ENCODE measurements around the gene SDCCAG8. TPM values are rescaled to one million over a fixed set of nuclear protein-coding genes. Genes with fewer than 3 reads are reported as not detected.

SDCCAG8 gene
- polyA plus RNA-seq, 1 donor = 35.0 TPM

DNA sequence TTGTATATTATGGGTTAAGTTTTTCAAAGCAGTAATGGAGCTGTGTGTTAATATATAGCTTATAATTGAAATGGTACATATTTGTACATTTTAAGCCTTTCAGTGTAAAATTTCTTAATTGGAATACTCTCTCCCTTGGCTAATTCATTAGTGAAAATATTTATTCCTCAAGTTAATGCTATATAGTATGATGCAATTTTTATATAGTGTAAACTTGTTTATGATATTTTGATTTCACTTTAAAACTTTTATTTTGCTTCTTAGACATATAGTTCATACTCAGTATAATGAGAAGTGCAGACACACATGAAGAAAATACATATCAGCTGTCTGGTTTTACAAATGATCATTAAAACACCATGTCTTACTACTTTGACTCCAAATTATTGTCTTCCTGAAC is 140.6 kb downstream of the SDCCAG8 start:
- Histone ChIP-seq H3K9me3 (ENCODE audit: control insufficient read depth, low read depth, low read length) (no peaks in the 10 kb centered on the region), H3K36me3 (ENCODE audit: control insufficient read depth, insufficient read depth, low read length) (no peaks in the 10 kb centered on the region), H3K27ac (ENCODE audit: low read length) (no peak overlapping the region), H3K4me3 (ENCODE audit: low read length) (no peak overlapping the region), H3K4me1 (ENCODE audit: control insufficient read depth, insufficient read depth, low read length) (no peaks in the 10 kb centered on the region), H3K27me3 (ENCODE audit: control insufficient read depth, insufficient read depth, low read length) (no peaks in the 10 kb centered on the region)
- DNase-seq = no peak

GRCh38 chr1:243396876-243397275 is 141.0 kb downstream of the SDCCAG8 start:
- H3K27ac ChIP-seq (ENCODE audit: low read length) = no peak overlapping the region
- no peak overlapping the region for H3K4me3 ChIP-seq (ENCODE audit: low read length)
- H3K27me3 ChIP-seq (ENCODE audit: control insufficient read depth, insufficient read depth, low read length) = no peaks in the 10 kb centered on the region
- no peak for DNase-seq
- H3K4me1 ChIP-seq (ENCODE audit: control insufficient read depth, insufficient read depth, low read length) = no peaks in the 10 kb centered on the region
- no peaks in the 10 kb centered on the region for H3K9me3 ChIP-seq (ENCODE audit: control insufficient read depth, low read depth, low read length)
- WGBS (ENCODE audit: insufficient coverage, low lambda C conversion rate) = 100% methylated on average over 2 of the region's 5 CpGs
- H3K36me3 ChIP-seq (ENCODE audit: control insufficient read depth, insufficient read depth, low read length) = no peaks in the 10 kb centered on the region

- DNase-seq = no peak
- H3K4me3 ChIP-seq (ENCODE audit: low read length) = no peak overlapping the region
- no peaks in the 10 kb centered on the region for H3K4me1 ChIP-seq (ENCODE audit: control insufficient read depth, insufficient read depth, low read length)
- H3K27me3 ChIP-seq (ENCODE audit: control insufficient read depth, insufficient read depth, low read length) = no peaks in the 10 kb centered on the region
- H3K9me3 ChIP-seq (ENCODE audit: control insufficient read depth, low read depth, low read length) = no peaks in the 10 kb centered on the region
- H3K27ac ChIP-seq (ENCODE audit: low read length) = no peak overlapping the region
- no peaks in the 10 kb centered on the region for H3K36me3 ChIP-seq (ENCODE audit: control insufficient read depth, insufficient read depth, low read length)
- 51% methylated on average over 5 of the region's 7 CpGs for WGBS (ENCODE audit: insufficient coverage, low lambda C conversion rate)
Observed at GRCh38 chr1:243397613-243398321, 141.9 kb downstream of the SDCCAG8 start.

- DNase-seq = no peak
- no peaks in the 10 kb centered on the region for H3K36me3 ChIP-seq (ENCODE audit: control insufficient read depth, insufficient read depth, low read length)
- H3K9me3 ChIP-seq (ENCODE audit: control insufficient read depth, low read depth, low read length) = no peaks in the 10 kb centered on the region
- H3K4me3 ChIP-seq (ENCODE audit: low read length) = no peak overlapping the region
- no peak overlapping the region for H3K27ac ChIP-seq (ENCODE audit: low read length)
- H3K27me3 ChIP-seq (ENCODE audit: control insufficient read depth, insufficient read depth, low read length) = no peaks in the 10 kb centered on the region
- 100% methylated on average over 1 of the region's 15 CpGs for WGBS (ENCODE audit: insufficient coverage, low lambda C conversion rate)
- no peaks in the 10 kb centered on the region for H3K4me1 ChIP-seq (ENCODE audit: control insufficient read depth, insufficient read depth, low read length)
Observed at GRCh38 chr1:243399561-243400155, 143.8 kb downstream of the SDCCAG8 start.

DNA sequence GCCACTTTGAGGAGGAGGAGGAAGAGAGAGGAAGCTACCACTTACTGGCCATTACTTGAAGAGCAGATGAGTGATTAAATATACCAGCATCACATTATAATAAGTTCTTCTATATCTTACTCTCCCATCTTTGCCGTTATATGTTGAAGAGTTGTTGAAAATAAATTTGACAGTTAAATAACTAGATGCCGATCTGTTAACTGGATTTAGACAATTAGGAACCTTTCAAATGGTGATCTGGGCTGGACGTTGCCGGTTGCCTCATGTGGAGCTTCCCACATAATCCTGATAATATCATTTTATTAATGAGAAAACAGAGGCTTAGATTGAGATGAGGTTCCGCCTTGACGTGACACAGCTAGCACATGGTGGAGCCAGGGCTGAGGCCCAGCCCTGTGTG is 147.0 kb downstream of the SDCCAG8 start:
- DNase-seq = no peak
- H3K36me3 ChIP-seq (ENCODE audit: control insufficient read depth, insufficient read depth, low read length) = peaks cover 2% of the 10 kb centered on the region
- no peaks in the 10 kb centered on the region for H3K27me3 ChIP-seq (ENCODE audit: control insufficient read depth, insufficient read depth, low read length)
- H3K4me3 ChIP-seq (ENCODE audit: low read length) = no peak overlapping the region
- no peaks in the 10 kb centered on the region for H3K4me1 ChIP-seq (ENCODE audit: control insufficient read depth, insufficient read depth, low read length)
- H3K27ac ChIP-seq (ENCODE audit: low read length) = no peak overlapping the region
- H3K9me3 ChIP-seq (ENCODE audit: control insufficient read depth, low read depth, low read length) = no peaks in the 10 kb centered on the region
- WGBS (ENCODE audit: insufficient coverage, low lambda C conversion rate) = 82% methylated on average over 2 of the region's 6 CpGs

DNA sequence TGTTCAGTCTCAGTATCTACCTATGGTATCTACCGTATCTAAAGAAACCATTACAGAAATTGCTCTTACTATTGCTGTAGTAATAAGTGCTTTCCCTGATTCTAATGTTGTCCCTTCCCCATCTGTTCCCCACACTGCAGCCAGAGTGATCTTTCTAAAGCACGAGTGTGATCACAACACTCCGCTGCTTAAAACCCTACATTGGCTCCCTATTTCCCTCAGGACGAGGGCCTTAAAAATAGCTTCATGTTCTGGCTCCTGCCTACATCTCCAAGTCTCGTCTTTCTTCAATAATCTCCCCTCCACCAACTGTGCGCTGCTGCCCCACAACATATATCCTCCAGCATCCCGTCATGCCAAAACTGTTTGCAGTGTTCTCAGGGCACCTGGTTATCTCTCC is 150.6 kb downstream of the SDCCAG8 start:
- Histone ChIP-seq H3K27me3 (ENCODE audit: control insufficient read depth, insufficient read depth, low read length) (no peaks in the 10 kb centered on the region), H3K27ac (ENCODE audit: low read length) (no peak overlapping the region), H3K9me3 (ENCODE audit: control insufficient read depth, low read depth, low read length) (no peaks in the 10 kb centered on the region), H3K36me3 (ENCODE audit: control insufficient read depth, insufficient read depth, low read length) (peaks cover 2% of the 10 kb centered on the region), H3K4me3 (ENCODE audit: low read length) (no peak overlapping the region), H3K4me1 (ENCODE audit: control insufficient read depth, insufficient read depth, low read length) (no peaks in the 10 kb centered on the region)
- 86% methylated on average over 5 of the region's 7 CpGs for WGBS (ENCODE audit: insufficient coverage, low lambda C conversion rate)
- DNase-seq = no peak

DNA sequence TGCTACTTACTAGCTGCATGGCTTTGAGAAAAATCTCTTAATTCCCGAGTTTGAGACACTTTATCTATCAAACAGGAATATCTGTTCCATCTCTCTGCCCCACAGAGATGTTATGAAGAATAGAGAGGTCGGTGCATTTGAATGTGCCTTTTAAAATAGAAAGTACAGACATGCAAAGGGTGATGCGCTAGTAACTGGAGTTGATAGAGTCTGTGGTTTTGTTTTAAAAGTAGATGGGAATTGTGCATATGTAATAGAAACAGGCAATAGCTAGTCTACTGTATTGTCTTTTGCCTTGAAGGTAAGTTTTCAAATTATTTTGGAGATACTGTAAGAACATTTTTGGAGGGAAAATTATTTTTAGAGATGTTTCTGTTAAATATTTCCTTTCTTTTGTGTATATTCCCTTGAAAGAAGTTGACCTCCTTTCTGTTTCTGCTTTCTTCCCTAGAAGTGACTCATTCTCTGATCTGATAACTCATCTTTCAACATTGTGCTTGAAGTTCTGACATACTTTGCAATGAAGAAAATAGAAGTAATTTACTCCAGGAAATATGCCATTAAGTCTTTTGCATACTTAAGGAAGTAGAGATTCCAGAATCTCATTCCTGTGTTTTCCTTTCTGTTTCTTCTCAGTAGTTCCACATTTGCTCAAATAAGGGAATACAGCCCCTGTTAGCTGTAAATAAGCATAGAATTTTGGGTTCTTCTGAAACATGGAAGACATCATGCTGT is 151.6 kb downstream of the SDCCAG8 start:
- WGBS (ENCODE audit: insufficient coverage, low lambda C conversion rate) = 63% methylated on average over 2 of the region's 3 CpGs
- H3K27ac ChIP-seq (ENCODE audit: low read length) = no peak overlapping the region

GRCh38 chr1:243408479-243408878 is 152.6 kb downstream of the SDCCAG8 start:
- Histone ChIP-seq H3K4me1 (ENCODE audit: control insufficient read depth, insufficient read depth, low read length) (no peaks in the 10 kb centered on the region), H3K9me3 (ENCODE audit: control insufficient read depth, low read depth, low read length) (no peaks in the 10 kb centered on the region), H3K36me3 (ENCODE audit: control insufficient read depth, insufficient read depth, low read length) (peaks cover 2% of the 10 kb centered on the region), H3K27ac (ENCODE audit: low read length) (no peak overlapping the region), H3K27me3 (ENCODE audit: control insufficient read depth, insufficient read depth, low read length) (no peaks in the 10 kb centered on the region), H3K4me3 (ENCODE audit: low read length) (no peak overlapping the region)
- DNase-seq = peak in 1 of 2 donors; percentile 13

More for the DNA sequence above, 151.6 kb downstream of the SDCCAG8 start:
- Histone ChIP-seq H3K4me3 (ENCODE audit: low read length) (no peak overlapping the region), H3K27me3 (ENCODE audit: control insufficient read depth, insufficient read depth, low read length) (no peaks in the 10 kb centered on the region), H3K9me3 (ENCODE audit: control insufficient read depth, low read depth, low read length) (no peaks in the 10 kb centered on the region), H3K36me3 (ENCODE audit: control insufficient read depth, insufficient read depth, low read length) (peaks cover 2% of the 10 kb centered on the region), H3K4me1 (ENCODE audit: control insufficient read depth, insufficient read depth, low read length) (no peaks in the 10 kb centered on the region)
- no peak for DNase-seq

- Histone ChIP-seq H3K4me1 (ENCODE audit: control insufficient read depth, insufficient read depth, low read length) (no peaks in the 10 kb centered on the region), H3K36me3 (ENCODE audit: control insufficient read depth, insufficient read depth, low read length) (peaks cover 2% of the 10 kb centered on the region), H3K4me3 (ENCODE audit: low read length) (no peak overlapping the region), H3K27ac (ENCODE audit: low read length) (no peak overlapping the region), H3K27me3 (ENCODE audit: control insufficient read depth, insufficient read depth, low read length) (no peaks in the 10 kb centered on the region), H3K9me3 (ENCODE audit: control insufficient read depth, low read depth, low read length) (no peaks in the 10 kb centered on the region)
- WGBS (ENCODE audit: insufficient coverage, low lambda C conversion rate) = no CpG with 5 or more reads among the region's 2 CpGs
- DNase-seq = no peak
Observed at GRCh38 chr1:243409284-243409683, 153.4 kb downstream of the SDCCAG8 start.

DNA sequence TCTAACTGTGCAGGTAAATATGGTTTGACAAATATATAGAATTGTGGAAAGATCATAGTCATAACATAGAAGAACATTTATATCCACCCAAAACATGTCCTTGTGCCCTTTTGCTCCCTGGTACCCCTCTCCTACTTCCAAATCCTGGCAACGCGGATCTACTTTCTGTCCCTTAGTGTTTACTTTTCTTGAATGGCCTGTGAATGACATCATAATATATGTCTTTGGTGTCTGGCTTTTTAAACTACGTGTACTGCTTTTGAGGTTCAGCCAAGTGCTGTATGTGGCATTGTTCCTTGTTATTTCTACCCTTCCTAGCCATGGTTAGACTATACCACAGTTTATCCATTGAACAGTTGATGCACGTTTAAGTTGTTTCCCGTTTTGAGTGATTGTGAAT is 155.6 kb downstream of the SDCCAG8 start:
- Histone ChIP-seq H3K27me3 (ENCODE audit: control insufficient read depth, insufficient read depth, low read length) (no peaks in the 10 kb centered on the region), H3K27ac (ENCODE audit: low read length) (no peak overlapping the region), H3K4me1 (ENCODE audit: control insufficient read depth, insufficient read depth, low read length) (no peaks in the 10 kb centered on the region), H3K4me3 (ENCODE audit: low read length) (no peak overlapping the region), H3K9me3 (ENCODE audit: control insufficient read depth, low read depth, low read length) (no peaks in the 10 kb centered on the region), H3K36me3 (ENCODE audit: control insufficient read depth, insufficient read depth, low read length) (peaks cover 9% of the 10 kb centered on the region)
- no CpG with 5 or more reads among the region's 5 CpGs for WGBS (ENCODE audit: insufficient coverage, low lambda C conversion rate)
- DNase-seq = no peak
